ENCODE data around the gene ICA1. TPM values are rescaled to one million over a fixed set of nuclear protein-coding genes. Genes with fewer than 3 reads are reported as not detected.

The ICA1 gene
- total and polyA plus RNA-seq, 8 donors: 34.8 to 74.4 (median 50.4) TPM

- Histone ChIP-seq H3K9me3 (no peaks in the 10 kb centered on the region), H3K27ac (no peak overlapping the region), H3K36me3 (peaks cover 0 to 7% (median 0%) of the 10 kb centered on the region in 3 donors), H3K4me1 (peaks cover 0 to 3% (median 0%) of the 10 kb centered on the region in 3 donors), H3K27me3 (no peaks in the 10 kb centered on the region), H3K4me3 (no peak overlapping the region)
- DNase-seq (no peak), FAIRE-seq (no peak), ATAC-seq (no peak)
- TF ChIP-seq CTCF (IDR thresholded peaks at IDR 0.05): no peak
- intact Hi-C loops (cut with DNase I): loop anchor here in 1 of 3 donors (10.0 kb wide), 1 partner anchor 626 kb away; no protein-coding TSS in a partner anchor
- 91 to 93% methylated on average over 7 of the region's 7 CpGs for WGBS, 2 donors
Measured at GRCh38 chr7:8220376-8221100, 41.4 kb downstream of the ICA1 start.

- intact Hi-C loops (cut with DNase I): no loop called here
- Histone ChIP-seq H3K36me3 (peaks cover 0 to 7% (median 0%) of the 10 kb centered on the region in 3 donors), H3K9me3 (no peaks in the 10 kb centered on the region), H3K27me3 (no peaks in the 10 kb centered on the region), H3K4me1 (peaks cover 0 to 3% (median 0%) of the 10 kb centered on the region in 3 donors), H3K4me3 (no peak overlapping the region), H3K27ac (no peak overlapping the region)
- 56 to 57% methylated on average over 7 of the region's 7 CpGs for WGBS, 2 donors
- ATAC-seq: peak; percentile 42 to 85 (median 68)
- TF ChIP-seq CTCF (IDR thresholded peaks at IDR 0.05): peak; percentile 53 to 73 (median 66)
- DNase-seq: no peak
- peak; percentile 89 for FAIRE-seq
Measured at GRCh38 chr7:8217200-8218068, 44.5 kb downstream of the ICA1 start.

GRCh38 chr7:8216334-8216690 is 45.7 kb downstream of the ICA1 start:
- intact Hi-C loops (cut with DNase I): no loop called here
- Histone ChIP-seq H3K36me3 (peaks cover 0 to 7% (median 0%) of the 10 kb centered on the region in 3 donors), H3K4me1 (peaks cover 0 to 3% (median 0%) of the 10 kb centered on the region in 3 donors), H3K27me3 (no peaks in the 10 kb centered on the region), H3K27ac (no peak overlapping the region), H3K4me3 (no peak overlapping the region), H3K9me3 (no peaks in the 10 kb centered on the region)
- FAIRE-seq: no peak
- ATAC-seq: no peak
- TF ChIP-seq CTCF (IDR thresholded peaks at IDR 0.05): no peak
- no peak for DNase-seq
- WGBS, 2 donors: 90 to 94% methylated on average over 3 of the region's 3 CpGs

DNA sequence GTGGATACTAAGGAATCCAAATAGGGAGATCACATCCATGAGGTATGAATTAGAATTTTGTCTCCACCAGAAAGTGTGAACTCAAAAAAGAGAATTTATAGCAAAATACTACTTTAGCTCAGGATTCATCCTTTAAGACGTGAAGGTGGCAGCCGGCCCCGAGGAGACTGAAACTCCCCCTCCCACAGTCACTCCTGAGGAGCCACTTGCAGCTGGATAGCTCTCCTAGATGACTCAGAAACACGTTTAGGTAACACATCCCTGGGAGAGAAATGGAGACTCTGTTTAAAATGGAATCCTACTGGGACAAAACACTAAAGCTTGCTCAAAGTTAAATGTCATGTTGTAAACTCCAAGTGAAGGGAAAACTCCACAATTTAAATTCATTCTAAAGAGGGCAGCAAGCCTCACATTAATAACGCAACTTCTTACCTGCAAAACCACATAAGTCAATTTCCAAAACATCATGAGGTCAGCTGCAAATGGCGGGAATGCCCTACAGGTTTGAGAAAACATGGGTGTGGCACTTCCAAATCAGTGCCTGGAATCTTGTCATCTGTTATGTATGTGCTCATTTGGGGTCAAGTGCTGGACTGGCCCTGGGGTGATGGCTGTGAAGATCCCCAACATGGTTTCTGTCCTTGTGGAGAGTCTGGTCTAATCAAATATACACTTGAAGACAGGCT is 46.2 kb downstream of the ICA1 start:
- WGBS, 2 donors: 89 to 91% methylated on average over 6 of the region's 6 CpGs
- no peak for FAIRE-seq
- no peaks in the 10 kb centered on the region for H3K27me3 ChIP-seq
- DNase-seq: no peak
- no peak for ATAC-seq
- no peak overlapping the region for H3K27ac ChIP-seq
- H3K36me3 ChIP-seq: peaks cover 0 to 7% (median 0%) of the 10 kb centered on the region in 3 donors
- no peaks in the 10 kb centered on the region for H3K9me3 ChIP-seq
- no peak overlapping the region for H3K4me3 ChIP-seq
- H3K4me1 ChIP-seq: peaks cover 0 to 3% (median 0%) of the 10 kb centered on the region in 3 donors
- no peak for TF ChIP-seq CTCF (IDR thresholded peaks at IDR 0.05)
- intact Hi-C loops (cut with DNase I): no loop called here
